Globus pallidus (tissue), 1 donor: ENCODE data around the gene DSN1.
"Not testable (repeated sequence)": the region's sequence is repeated elsewhere in the genome, so short reads cannot be mapped to it uniquely, and the experiment has no call there.

Experiments
- DNase-seq: peaks from one replicate; pipeline ENCODE4 v3.0.0-alpha.2; 2015; ENCODE audit warnings: low spot score

The DSN1 gene, protein sequence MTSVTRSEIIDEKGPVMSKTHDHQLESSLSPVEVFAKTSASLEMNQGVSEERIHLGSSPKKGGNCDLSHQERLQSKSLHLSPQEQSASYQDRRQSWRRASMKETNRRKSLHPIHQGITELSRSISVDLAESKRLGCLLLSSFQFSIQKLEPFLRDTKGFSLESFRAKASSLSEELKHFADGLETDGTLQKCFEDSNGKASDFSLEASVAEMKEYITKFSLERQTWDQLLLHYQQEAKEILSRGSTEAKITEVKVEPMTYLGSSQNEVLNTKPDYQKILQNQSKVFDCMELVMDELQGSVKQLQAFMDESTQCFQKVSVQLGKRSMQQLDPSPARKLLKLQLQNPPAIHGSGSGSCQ

DNA sequence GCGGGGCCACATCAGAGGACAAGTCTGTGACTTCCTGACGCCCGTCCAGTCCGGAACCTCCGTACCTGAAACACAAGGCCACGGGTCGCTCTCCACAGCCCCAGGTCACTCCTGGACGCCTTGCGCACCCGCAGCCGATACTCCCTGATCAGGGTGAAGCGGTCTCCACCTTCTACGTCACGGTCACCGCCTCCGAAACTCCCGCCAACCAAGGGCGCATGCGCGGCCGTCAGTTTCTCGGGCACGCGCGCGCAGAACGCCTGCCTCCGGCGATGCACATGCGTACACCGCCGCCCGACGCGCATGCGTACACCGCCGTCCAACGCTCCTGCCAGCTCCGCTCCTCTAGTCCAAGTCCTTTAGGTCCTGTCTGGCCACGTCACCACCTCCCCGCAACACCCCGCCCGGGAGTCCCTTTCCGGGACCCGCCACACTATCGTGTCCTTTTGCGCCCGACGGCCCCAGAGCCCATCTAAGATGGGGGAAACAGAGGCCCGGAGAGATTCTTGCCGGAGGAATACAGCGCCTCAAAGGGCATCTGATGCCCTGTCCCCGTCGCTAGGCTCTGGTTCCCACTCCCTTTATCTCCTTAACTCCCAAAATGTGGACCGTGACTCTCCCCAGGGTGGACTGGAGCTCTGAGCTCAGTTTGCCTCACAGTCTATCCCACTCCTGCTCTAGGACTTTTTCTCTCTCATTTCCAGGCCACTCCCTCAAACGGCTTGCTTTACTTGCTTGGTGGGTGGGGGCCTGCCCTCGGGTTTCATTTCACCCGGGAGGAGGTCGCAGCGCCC lies at the start of gene DSN1:
TSS of gene DSN1 (minus strand) at position 167 of the 794 bp plus-strand sequence. CDS start 2,305 bp downstream, outside the sequence.
- peak; percentile 89 for DNase-seq

DNA sequence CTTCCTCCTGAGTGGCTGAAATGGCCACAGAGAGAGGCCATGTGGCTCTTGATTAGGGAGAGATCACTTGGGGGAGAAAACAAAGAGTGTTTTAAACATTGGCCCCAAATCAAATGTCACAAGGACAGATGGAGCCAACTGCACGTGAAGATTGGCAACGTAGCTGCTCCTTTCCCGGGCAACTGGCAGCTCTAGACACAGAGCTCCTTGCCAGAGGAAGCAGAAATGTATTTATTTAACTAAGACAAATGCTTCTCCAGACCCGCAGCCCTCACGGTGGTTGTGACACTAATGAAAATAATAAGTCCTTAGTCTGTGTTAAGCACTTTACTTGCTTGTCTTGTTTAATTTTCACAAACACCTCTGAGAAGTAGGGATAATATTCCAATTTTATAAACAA lies 49.6 kb upstream of the DSN1 start:
- DNase-seq: no peak

DNA sequence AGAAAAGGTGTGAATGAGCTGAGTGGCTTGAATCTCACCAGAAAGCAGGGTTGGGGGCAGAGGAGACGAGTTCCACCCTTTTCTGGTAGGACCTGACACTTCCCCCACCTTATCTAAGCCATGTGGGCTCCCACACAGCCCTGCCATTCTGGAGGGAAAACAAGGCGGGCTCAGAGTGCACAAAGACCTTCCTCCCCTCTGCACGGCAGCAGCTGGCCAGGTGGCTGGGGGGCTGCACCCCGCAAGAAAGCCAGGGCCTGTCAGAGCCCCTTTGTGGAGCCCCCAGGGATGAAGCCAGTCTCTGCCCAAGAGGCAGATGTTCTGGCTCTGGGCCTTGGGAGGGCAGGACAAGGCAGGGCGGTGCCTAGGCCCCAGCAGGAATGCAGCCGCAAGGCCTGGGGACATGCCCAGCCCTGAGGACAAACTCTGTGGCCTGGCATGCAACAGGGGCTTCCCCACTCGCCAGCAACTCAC lies 48.4 kb upstream of the DSN1 start:
- peak; percentile 82 for DNase-seq

DNA sequence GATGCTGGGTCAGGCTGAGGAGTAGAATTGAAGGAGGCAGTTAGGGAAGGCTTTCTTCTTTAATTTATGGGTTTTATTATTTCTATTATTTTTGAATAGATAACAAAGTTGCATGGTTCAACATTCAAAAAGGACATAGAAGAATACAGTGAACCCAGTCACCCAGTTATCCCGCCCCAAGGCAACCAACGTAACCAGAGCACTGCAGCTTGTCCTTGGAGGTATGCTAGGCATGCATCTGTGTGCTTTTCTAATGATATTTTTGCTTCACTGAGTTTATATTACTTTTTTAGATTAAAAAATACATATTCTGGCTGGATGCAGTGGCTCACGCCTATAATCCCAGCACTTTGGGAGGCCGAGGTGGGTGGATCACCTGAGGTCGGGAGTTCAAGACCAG lies 47.4 kb upstream of the DSN1 start:
- DNase-seq: no peak

DNA sequence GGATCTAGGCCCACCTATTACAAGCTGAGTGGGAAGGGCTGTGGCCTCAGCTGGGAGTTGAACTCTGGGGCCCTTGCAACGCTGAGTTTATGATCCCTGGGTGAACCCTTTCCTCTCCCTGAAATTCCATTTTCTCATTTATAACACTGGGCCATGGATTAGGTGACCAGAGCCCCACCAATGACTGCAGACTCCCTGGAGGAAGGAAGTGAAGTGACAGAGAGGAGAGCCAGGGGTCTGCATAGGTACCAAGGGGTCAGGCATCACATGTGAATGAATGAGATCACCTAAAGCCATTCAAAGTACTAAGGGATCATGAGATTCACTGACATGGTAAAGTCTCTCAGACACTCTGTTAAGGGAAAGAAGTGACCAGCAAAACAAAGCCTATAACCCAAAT lies 46.5 kb upstream of the DSN1 start:
- DNase-seq: no peak

DNA sequence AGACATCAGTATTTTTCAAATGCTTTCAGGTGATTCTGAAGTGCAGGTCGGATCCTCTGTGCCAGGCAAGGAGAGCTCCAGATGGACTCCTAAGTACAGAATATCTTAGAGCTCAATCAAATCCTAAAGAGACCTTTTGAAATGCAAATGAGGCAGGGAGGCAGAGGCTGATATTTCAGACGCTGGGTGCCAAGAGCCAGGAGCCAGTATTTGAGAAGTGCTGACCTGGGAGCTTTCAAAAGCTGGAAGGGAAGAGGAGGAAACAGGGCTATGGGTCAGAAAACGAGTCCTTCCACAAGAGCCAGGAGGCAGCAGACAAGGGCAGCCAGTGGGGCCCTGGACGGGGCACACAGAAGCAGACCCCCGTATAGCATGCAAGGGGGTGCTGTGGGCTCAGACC lies 46.1 kb upstream of the DSN1 start:
- no peak for DNase-seq

DNA sequence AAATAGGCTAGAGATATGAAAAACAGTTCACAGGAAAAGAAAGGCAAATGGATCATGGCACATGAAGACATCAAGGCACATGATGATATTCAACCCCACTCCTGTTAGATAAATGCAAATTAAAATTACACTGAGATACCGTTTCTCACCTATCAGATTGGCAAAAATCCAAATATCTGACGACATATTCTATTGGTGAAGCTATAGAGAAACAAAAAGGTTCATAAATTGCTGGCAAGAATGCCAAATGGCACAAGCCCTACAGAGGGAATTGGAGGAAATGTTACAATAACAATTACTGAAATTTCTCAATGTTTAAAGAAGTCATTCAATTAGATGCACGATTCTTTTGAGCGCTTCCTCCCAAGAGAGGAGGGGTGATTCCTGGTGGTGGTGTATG lies 45.3 kb upstream of the DSN1 start:
- no peak for DNase-seq

DNA sequence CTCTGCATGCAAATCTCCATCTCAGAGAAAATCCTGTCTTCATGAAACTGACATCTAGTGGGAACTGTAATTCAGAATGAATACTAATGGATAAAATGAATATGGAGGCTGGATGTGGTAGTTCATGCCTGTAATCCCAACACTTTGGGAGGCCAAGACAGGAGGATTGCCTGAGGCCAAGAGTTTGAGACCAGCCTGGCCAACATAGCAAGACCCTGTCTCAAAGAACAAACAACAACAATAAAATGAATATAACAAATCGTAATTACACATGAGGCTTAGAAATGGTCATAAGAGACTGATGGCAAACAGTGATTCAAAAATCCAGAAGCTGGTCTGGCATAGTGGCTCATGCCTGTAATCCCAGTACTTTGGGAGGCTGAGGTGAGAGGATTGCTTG lies 44.6 kb upstream of the DSN1 start:
- DNase-seq: no peak

DNA sequence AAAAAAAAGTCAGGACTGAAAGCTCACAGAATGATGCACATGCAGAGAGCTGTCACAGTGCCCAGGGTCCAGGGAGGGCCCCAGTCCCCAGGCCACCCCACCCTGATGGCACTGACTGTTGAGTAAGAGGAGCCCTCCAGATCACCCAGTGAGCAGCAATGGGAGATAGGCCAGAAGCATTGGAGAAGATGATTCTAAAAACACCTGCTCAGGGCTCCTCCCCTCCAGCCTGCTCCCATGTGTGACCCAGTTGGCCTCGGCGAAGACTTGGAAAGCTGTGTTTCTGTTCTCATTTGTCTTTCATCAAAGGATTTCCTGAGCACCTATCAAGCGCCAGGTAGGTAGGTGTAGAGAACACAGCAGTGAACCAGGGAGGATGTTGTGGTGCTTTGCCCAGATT lies 43.9 kb upstream of the DSN1 start:
- no peak for DNase-seq

DNA sequence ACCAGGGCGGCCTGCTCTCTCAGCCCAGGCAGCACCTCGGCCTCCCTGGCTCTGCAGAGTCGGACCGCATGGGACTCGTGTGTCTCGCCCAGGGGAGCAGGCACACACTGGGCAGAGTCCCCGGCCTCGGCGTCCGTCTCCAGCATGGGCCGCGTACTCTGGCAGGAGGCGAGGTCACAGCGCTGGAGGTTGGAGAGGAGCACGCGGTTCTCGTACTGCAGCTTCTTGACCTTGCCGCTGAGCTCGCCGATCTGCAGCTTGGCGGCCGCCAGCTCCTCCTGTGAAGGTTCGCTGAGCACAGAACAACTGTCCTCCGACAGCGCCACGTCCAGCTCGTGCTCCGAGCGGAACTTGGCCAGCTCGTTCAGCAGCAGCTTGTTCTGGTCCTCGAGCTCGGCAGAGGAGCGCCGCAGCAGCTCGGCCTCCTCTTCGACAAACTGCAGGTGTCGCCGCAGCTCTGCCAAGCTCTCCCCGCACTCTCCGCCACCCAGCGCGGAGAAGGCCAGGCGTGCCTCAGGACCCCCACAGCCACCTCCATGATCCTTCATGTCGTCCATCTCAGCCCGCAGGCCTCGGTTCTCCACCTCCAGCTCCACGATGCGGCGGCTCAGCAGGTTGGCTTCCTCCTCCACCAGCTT lies 42.0 kb upstream of the DSN1 start:
- DNase-seq: no peak

DNA sequence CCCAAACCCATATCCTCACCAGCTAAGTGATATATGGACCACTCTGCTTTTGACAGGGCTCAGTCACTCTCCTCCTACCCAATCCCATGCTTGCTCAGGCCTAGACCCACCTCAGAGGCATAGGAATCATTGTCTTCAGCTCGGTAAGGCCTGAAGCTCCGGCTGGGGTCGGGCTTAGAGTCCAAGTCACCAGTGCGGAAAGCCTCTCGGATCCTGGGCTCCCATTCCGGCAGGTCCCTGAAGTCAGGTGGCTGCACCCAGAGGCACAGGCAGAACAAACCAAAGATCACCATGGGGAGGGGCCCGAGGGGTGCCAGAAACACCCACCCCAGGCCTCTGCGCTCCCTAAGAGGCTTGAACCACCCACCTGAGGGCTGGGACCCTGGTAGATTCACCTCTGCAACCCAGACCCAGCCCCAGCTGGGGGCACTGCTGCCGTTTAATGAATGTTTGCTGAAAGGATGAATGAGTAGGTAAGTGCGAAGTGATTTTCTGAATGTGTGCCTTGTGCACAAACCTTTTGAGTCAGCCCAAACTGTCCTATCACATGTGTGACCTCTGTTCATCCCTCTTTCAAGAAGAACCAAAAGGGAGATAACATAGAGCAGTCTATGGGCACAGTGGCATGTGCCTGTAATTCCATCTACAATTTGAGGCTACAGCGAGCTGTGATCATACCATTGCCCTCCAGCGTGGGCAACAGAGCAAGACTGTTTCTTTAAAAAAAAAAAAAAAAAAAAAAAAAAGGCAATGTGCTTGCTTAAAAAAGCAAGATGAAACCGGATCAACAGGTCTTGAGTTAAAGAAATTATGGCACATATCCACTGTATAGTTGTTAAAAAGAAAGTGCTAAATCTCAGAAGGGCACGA lies 39.3 kb upstream of the DSN1 start:
- DNase-seq: no peak

DNA sequence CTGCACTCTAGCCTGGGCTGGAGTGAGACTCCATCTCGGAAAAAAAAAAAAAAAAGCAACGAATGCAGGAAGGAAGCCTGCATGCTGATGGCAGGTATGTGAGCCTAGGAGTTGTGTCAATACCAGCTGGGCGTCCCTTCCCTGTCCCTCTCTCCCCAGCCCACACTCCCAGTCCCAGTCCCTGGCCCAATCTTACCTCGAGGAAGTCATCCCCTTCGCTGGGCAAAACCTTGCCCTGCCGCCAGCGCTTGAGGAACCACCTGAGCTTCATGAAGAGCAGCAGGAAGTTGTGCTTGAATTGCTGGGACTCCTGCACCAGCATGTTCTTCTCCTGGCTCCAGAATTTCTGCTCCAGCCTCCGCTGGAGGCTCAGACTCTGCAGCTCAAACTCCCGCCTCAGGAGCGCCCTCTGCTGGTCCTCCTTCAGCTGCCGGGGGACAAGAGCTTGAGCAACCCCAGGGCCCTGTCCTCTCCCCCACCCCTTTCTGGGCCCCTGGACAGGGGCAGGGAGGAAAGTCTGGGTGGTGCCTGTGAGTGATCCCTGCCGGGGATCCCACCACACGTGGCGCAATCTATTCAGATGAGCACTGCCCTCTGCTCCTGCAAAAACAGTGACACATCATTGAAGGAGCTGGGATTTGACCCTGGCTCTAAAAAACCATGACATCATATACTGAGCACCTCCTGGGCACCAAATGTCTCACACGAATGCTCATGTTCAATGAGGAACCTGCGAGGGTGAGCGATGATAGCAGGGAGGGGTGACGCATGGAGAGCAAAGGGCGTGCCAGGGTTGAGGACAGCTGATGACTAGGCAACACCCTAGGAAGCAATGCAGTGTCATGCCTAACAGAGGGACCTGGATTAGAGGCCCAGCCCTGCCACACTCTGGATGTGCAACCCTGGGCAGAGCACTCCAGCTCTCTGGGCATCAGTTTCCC lies 35.0 kb upstream of the DSN1 start:
- no peak for DNase-seq

DNA sequence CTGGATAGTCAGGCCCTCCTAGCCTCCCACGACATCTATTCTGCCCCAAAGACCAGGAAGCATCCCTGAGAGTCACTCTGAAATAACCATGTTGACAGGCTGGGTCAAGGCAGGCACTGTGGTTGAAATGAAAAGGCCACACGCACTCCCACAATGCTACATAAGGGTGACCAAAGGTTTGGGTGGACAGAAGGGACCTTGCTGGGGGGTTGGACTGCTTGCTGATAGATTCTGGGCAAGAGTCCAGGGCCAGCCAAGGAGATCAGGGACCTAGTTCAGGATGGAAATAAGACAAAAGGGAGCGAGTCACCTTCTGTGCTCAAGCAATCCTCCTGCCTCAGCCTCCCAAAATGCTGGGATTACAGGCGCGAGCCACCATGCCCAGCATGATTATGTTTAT lies 32.5 kb upstream of the DSN1 start:
- no peak for DNase-seq

DNA sequence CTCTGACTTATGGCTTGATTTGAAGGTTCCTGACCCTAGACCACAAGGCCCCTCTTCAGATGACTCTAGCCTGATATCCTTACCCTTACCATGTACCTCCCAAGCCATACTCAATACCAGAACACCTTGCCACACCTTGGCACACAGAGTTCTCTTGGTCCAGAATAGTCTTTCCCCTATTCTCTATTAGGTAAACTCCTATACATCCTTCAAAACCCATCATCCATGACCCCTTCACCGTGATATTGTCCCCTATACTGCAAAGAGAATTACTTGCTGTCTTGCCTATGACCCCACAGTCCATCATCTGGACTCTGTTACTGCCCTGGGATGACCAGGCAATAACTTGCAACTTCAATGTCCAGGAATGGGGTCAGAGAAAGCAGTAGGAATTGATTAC lies 31.8 kb upstream of the DSN1 start:
- DNase-seq: no peak

DNA sequence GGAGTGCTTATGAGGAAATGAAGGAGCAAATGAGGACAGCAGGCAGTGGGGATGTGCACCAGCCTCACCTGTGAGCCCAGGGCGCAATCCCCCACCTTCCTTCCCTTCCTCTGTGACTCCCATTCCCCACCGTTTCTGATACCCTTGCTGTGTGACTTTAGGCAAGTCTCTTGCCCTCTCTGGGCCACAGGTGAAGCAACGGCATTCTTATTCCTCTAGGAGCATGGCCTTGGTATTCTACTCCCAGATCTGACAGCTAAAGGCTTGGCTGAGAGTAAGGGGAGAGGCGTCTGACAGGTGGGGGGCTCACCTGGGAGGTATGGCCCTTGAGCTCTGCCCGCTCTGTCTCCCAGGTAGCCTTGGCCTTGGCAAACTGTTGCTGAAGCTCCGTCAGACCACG lies 30.9 kb upstream of the DSN1 start:
- no peak for DNase-seq

DNA sequence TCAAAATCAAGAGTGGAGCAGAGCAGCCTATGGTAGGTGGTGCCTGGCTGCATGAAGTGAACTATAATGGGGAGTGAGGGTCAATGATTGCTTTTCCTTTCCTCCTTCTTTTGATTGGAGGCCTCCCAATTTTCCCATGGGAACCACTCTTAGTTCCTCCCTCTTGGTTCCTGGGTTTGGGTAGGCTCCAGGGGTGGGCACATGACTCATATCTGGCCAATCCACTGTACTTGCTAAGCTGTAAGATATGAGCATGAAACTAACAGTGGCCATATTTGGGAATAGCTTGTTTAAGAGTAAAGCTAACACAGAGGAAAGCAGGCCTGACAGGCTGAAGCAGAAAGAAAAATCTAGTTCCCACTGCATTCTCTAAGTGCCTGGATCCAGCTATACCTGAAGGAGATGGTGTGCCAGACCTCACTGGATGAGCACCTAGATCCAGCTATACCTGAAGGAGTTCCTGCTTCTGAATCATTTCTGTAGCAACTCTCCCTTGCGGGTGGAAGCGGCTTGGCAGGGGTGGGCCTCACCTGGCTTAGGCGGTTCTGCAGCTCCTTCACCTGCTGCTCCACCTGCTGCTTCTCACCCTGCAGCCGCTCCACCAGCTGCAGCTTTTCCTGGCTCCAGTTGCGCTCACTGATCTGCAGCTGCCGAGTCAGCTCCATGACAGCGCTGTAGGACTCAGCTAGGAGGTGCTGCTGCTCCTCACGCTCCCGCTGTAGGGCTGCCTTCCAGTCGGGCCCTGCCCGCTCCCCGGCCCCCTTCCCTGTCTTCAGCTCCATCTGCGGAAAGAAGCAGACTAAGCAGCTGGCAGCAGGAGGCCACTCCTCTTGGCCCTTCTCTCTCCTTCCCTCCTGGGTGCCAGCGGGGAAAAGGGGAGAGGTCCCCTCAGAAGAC lies 29.0 kb upstream of the DSN1 start:
- no peak for DNase-seq

DNA sequence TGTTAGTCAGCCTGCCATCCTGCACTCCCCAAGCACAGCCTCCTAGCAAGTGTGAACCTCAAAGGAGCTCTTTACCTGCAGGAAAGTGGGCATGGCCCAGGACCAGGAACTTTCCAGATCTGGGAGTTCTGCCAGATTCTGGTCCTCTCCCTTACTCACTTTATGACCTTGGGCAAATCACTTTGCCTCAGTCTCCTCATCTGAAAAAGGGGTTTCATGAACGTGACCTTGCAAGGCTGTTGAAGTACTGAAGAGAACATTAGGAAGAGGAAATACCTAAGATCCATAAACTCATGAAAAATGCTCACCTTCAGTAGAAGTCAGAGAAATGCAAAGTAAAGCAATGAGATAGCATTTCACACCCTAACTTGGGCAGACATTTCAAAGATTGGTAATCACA lies 26.8 kb upstream of the DSN1 start:
- no peak for DNase-seq

DNA sequence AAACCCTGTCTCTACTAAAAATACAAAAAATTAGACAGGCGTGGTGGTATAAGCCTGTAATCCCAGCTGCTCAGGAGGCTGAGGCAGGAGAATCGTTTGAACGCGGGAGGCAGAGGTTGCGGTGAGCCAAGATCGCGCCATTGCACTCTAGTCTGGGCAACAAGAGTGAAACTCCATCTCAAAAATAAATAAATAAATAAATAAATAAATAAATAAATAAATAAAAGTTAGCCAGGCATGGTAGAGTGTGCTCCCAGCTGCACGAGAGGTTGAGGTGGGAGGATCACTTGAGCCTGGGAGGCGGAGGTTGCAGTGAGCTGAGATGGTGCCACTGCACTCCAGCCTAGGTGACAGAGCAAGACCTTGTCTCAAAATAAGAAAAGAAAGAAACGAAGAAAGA lies 25.8 kb upstream of the DSN1 start:
- DNase-seq: not testable (repeated sequence)

DNA sequence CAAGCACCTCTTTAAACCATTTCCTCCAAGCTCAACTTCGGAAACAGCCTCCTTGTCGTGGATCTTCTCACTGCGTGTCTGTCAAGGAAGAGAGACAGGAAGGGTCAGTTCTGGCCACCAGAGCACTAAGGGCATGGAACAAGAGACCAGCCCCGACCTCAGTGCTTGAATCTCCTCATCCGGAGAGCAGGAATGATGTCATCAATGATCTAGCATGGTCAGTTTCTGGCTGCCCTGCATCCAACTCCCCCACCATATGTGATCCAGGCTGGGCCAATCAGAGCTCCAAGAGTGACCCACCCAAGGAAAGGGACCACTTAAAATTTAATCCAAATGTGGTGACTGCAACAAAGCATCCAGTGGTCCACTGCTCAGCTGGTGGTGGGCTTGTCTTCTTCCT lies 23.3 kb upstream of the DSN1 start:
- DNase-seq: no peak

DNA sequence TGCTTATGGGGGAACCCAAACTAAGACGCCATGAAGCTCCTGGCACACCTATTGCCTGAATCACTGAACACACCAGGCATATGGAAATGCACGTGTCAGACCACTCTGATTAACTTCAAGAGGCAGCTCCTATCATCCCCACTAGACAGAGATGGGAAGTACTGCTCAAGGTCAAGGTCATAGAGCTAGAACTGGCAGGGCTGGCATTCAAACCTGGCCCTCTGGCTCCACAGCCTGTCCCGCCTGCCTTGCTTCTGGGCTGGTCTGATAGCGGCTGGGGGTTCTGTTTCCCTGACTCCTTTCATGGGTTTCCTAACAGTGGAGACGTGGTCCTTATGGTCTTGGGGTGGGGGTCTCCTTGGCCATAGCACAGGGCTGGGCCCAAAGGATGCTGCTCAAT lies 22.6 kb upstream of the DSN1 start:
- no peak for DNase-seq
